ENCODE results near the gene KRT16. TPM values are rescaled to one million over a fixed set of nuclear protein-coding genes. Genes with fewer than 3 reads are reported as not detected.
"Not testable (repeated sequence)": the region's sequence is repeated elsewhere in the genome, so short reads cannot be mapped to it uniquely, and the experiment has no call there.

KRT16 gene
- total and polyA plus RNA-seq, 2 donors (not counting 3 experiments of a cell fraction or from before 2014, with no cell fraction given) = not detected

- H3K4me3 ChIP-seq (replicated peaks in 1 of 3; ENCODE audit: insufficient read depth in 1 of 3, low read depth in 1 of 3, low read length in 3 of 3); POLR2A ChIA-PET; intact Hi-C loops (cut with micrococcal nuclease); H3K27ac ChIP-seq (ENCODE audit: insufficient read depth, low read depth, low read length); H4K20me1 ChIP-seq (replicated peaks; ENCODE audit: control insufficient read depth, extremely low read depth, insufficient read depth, low read length); H3K9me1 ChIP-seq (replicated peaks; ENCODE audit: control insufficient read depth, extremely low read depth, insufficient read depth, low read length); FAIRE-seq; H3K4me1 ChIP-seq (ENCODE audit: control insufficient read depth, extremely low read depth, insufficient read depth, low read length); H3K9ac ChIP-seq (replicated peaks; ENCODE audit: extremely low read depth, insufficient read depth, low read length); H3K79me2 ChIP-seq (ENCODE audit: control insufficient read depth, insufficient read depth, low read length); H3K36me3 ChIP-seq (ENCODE audit: control insufficient read depth in 2 of 2, extremely low read depth in 1 of 2, insufficient read depth in 2 of 2, low read length in 2 of 2); H3K9me3 ChIP-seq (replicated peaks; ENCODE audit: control insufficient read depth, insufficient read depth, low read length); H3K27me3 ChIP-seq (ENCODE audit: control insufficient read depth in 2 of 2, insufficient read depth in 2 of 2, low read length in 2 of 2); DNase-seq (ENCODE audit: low read depth, low spot score); H3K4me2 ChIP-seq (ENCODE audit: insufficient read depth, low read length); dilution Hi-C loops (cut with MboI; ENCODE audit: extremely low pct_ligation_motif_present, low sequenced_read_pairs); H2AFZ ChIP-seq (ENCODE audit: low read depth, low read length); BruUV-seq (replicated peaks): not testable (repeated sequence)
- CTCF ChIA-PET = interaction anchor here (1.6 to 1.8 kb wide), 2 partner anchors 26 to 40 kb away, joined by 3 to 7 read pairs; no protein-coding TSS in a partner anchor
These were observed 10.0 kb upstream of the KRT16 start for GRCh38 chr17:41622340-41623183.

DNA sequence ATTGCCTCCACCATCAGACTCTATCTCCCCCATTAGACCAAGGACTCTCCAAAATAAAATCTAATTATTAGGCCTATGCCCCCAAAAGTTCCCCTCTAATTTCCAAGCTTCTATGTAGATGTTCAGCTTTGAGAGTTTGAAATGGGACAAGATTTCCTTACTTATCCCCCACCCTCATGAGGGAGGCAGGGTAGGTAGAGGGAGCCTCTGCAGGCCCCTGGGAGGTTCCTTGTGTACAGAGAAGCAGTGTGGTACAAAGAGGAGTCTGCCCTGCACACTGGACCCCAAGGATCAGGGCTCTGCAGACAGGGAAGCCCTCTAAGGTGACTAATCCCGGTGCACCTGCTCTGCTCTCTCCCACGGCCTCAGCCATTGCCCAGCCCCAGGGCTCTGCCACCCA, 9.3 kb upstream of the KRT16 start:
- no TSS peak for BruUV-seq (replicated peaks)
- H3K79me2 ChIP-seq (ENCODE audit: control insufficient read depth, insufficient read depth, low read length) = no peaks in the 10 kb centered on the region
- intact Hi-C loops (cut with micrococcal nuclease) = no loop called here
- POLR2A ChIA-PET = no interaction called here
- TF ChIP-seq, protein P1, sequence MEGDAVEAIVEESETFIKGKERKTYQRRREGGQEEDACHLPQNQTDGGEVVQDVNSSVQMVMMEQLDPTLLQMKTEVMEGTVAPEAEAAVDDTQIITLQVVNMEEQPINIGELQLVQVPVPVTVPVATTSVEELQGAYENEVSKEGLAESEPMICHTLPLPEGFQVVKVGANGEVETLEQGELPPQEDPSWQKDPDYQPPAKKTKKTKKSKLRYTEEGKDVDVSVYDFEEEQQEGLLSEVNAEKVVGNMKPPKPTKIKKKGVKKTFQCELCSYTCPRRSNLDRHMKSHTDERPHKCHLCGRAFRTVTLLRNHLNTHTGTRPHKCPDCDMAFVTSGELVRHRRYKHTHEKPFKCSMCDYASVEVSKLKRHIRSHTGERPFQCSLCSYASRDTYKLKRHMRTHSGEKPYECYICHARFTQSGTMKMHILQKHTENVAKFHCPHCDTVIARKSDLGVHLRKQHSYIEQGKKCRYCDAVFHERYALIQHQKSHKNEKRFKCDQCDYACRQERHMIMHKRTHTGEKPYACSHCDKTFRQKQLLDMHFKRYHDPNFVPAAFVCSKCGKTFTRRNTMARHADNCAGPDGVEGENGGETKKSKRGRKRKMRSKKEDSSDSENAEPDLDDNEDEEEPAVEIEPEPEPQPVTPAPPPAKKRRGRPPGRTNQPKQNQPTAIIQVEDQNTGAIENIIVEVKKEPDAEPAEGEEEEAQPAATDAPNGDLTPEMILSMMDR (IDR thresholded peaks at IDR 0.05; ENCODE audit: extremely low read depth in 1 of 2, insufficient read depth in 1 of 2, low read depth in 1 of 2, low read length in 2 of 2) = no peak
- TF ChIP-seq, protein P2, sequence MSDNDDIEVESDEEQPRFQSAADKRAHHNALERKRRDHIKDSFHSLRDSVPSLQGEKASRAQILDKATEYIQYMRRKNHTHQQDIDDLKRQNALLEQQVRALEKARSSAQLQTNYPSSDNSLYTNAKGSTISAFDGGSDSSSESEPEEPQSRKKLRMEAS (IDR thresholded peaks at IDR 0.05; ENCODE audit: insufficient read depth, insufficient read length) = no peak
- no peak for TF ChIP-seq FOS (IDR thresholded peaks at IDR 0.05; ENCODE audit: borderline replicate concordance, insufficient read depth, low read length)
- no peak for TF ChIP-seq JUN (IDR thresholded peaks at IDR 0.05; ENCODE audit: borderline replicate concordance, insufficient read depth, insufficient read length, low read depth)
- no peak for TF ChIP-seq GATA2 (IDR thresholded peaks at IDR 0.05; ENCODE audit: insufficient read depth, insufficient read length, low read depth, low read length)
- no peak for TF ChIP-seq MYC (IDR thresholded peaks at IDR 0.05; ENCODE audit: low read depth, low read length)
- no peak for TF ChIP-seq POLR2A (IDR thresholded peaks at IDR 0.05; ENCODE audit: low read depth, low read length)
- TF ChIP-seq POLR2AphosphoS5 (IDR thresholded peaks at IDR 0.05; ENCODE audit: insufficient read depth, low read depth, low read length) = no peak
- no peak for TF ChIP-seq EZH2 (IDR thresholded peaks at IDR 0.05; ENCODE audit: borderline replicate concordance, low read depth, low read length, severe bottlenecking)
- H3K27me3 ChIP-seq (ENCODE audit: control insufficient read depth in 2 of 2, insufficient read depth in 2 of 2, low read length in 2 of 2) = no peaks in the 10 kb centered on the region
- H3K9me1 ChIP-seq (replicated peaks; ENCODE audit: control insufficient read depth, extremely low read depth, insufficient read depth, low read length) = no peaks in the 10 kb centered on the region
- CTCF ChIA-PET = interaction anchor here (1.6 kb wide), 1 partner anchor 41 kb away, joined by 3 read pairs; no protein-coding TSS in a partner anchor
- H3K9ac ChIP-seq (replicated peaks; ENCODE audit: extremely low read depth, insufficient read depth, low read length) = no peak overlapping the region
- no peak overlapping the region for H2AFZ ChIP-seq (ENCODE audit: low read depth, low read length)
- no peak overlapping the region for H3K4me3 ChIP-seq (replicated peaks in 1 of 3; ENCODE audit: insufficient read depth in 1 of 3, low read depth in 1 of 3, low read length in 3 of 3)
- no peaks in the 10 kb centered on the region for H4K20me1 ChIP-seq (replicated peaks; ENCODE audit: control insufficient read depth, extremely low read depth, insufficient read depth, low read length)
- no peaks in the 10 kb centered on the region for H3K9me3 ChIP-seq (replicated peaks; ENCODE audit: control insufficient read depth, insufficient read depth, low read length)
- dilution Hi-C loops (cut with MboI; ENCODE audit: extremely low pct_ligation_motif_present, low sequenced_read_pairs) = no loop called here
- no peak overlapping the region for H3K27ac ChIP-seq (ENCODE audit: insufficient read depth, low read depth, low read length)
- H3K4me1 ChIP-seq (ENCODE audit: control insufficient read depth, extremely low read depth, insufficient read depth, low read length) = no peaks in the 10 kb centered on the region
- no peak overlapping the region for H3K4me2 ChIP-seq (ENCODE audit: insufficient read depth, low read length)
- no peak for FAIRE-seq
- no peaks in the 10 kb centered on the region for H3K36me3 ChIP-seq (ENCODE audit: control insufficient read depth in 2 of 2, extremely low read depth in 1 of 2, insufficient read depth in 2 of 2, low read length in 2 of 2)
- DNase-seq (ENCODE audit: low read depth, low spot score) = no peak
